CD4-positive, alpha-beta T cell treated with Interleukin-1 beta for 1 hour (primary cell): ENCODE results near the gene APBB1IP.
"Not testable (repeated sequence)": the region's sequence is repeated elsewhere in the genome, so short reads cannot be mapped to it uniquely, and the experiment has no call there.

Experiments used
- DNase-seq, 2 donors: peaks; one replicate each; pipeline ENCODE4 v3.0.0-alpha.2; 2020 to 2022

The APBB1IP gene

DNA sequence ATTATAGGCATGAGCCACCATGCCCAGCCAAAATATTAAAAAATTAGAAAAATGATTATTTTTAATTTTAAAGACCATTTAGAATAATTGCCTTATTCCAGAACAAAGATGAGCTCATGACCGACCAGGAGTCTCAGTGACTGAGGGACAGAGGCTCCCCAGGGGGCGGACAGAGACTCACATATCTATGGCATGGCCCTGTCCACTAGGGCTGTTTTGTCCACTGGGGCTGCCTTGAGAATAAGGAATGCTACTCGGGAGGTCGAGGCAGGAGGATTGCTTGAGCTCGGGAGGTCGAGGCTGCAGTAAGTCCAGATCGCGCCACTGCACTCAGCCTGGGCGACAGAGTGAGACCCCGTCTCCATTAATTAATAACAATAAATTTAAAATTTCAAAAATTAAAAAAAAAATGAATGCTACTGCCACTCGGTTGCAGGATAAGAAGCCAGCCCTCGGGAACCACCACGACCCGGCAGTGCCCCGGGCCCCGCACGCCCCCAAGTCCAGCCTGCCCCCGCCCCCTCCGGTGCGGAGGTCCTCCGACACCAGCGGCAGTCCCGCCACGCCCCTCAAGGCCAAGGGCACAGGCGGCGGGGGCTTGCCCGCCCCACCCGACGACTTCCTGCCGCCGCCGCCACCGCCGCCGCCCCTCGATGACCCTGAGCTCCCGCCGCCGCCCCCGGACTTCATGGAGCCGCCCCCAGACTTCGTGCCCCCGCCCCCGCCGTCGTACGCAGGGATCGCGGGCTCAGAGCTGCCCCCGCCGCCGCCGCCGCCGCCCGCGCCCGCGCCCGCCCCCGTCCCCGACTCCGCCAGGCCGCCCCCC, 128.6 kb downstream of the APBB1IP start:
- no peak for DNase-seq

DNA sequence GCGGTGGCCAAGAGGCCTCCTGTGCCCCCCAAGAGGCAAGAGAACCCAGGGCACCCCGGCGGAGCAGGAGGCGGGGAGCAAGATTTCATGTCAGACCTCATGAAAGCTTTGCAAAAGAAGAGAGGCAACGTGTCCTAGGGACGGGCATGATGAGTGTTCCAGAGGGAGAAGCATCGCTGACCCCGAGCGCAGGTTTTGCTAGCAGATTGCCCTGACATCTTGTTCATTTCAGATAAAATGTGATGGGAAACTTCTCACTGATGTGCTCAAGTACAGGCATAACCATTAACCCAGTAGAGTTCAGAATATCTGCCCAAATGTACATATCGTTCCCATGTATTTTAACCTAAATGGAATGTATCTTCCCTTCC, 129.2 kb downstream of the APBB1IP start:
- no peak for DNase-seq

DNA sequence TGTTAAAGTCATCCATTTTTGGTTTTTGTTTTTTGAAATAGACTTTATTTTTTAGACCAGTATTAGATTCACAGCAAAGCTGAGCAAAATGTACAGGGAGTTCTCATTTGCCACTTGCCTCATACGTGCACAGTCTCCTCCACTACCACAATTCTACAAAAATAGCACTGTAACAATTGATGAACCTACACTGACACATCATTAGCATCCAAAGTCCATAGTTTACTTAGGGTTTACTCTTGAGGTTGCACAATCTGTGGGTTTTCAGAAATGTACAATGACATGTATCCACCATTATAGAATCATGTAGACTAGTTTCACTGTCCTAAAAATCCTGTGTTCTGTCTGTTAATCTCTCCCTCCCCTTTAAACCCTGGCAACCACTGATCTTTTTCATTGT, 133.5 kb downstream of the APBB1IP start:
- no peak for DNase-seq

DNA sequence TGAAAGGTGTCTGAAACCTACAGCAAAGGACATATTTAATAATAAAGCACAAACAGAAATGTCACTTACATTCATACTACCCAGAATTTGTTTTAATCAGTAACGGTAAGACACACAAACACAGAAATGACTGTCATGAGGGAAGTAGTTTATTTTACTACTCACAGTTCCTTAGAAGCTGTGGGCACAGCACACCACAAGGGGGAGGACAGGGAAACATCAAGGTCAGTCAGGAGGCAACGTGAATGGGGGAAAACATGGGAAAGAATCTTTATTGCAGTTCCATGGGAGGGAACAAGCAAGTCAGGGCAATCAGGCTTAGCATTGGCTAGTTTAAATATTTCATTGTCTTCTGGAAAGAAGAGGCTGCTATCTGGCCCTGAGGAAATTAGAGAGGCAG, 135.5 kb downstream of the APBB1IP start:
- DNase-seq = no peak

DNA sequence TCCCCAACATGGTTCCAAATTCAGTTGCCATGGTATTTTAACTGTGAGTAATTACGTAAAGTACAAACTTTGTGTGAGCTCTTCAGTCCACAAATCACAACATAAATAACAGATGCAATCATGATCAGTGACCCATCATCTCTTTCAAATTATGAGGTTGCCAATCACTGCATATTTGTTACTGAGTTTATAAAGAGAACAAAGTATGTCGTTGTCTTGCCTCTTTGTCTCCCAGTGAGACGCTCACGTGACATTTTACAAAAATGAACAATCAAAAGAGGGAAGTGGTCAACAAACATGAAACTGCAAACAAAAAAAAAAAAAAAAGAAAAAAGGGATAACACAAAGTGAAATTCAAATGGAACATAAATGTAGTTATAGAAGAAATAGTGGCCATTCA, 136.6 kb downstream of the APBB1IP start:
- DNase-seq = no peak

DNA sequence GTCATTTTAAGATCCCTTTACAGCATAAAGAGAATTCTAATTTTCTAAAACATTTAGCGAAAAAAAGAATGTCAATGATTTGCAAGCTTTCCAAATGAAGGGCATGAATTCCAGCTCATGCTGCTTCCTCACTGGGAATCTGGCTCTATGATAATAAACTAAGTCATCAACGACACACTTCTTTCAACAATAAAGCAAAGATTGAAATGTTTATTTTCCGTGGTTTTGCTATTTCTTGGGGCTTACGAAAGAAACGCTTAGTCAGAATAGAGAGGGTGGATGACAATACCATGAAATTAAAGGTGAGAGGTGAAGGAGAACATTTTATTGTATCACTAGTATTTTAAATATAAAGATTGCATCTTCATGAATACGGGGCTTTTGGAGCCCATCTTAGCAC, 140.2 kb downstream of the APBB1IP start:
- not testable (repeated sequence) for DNase-seq

DNA sequence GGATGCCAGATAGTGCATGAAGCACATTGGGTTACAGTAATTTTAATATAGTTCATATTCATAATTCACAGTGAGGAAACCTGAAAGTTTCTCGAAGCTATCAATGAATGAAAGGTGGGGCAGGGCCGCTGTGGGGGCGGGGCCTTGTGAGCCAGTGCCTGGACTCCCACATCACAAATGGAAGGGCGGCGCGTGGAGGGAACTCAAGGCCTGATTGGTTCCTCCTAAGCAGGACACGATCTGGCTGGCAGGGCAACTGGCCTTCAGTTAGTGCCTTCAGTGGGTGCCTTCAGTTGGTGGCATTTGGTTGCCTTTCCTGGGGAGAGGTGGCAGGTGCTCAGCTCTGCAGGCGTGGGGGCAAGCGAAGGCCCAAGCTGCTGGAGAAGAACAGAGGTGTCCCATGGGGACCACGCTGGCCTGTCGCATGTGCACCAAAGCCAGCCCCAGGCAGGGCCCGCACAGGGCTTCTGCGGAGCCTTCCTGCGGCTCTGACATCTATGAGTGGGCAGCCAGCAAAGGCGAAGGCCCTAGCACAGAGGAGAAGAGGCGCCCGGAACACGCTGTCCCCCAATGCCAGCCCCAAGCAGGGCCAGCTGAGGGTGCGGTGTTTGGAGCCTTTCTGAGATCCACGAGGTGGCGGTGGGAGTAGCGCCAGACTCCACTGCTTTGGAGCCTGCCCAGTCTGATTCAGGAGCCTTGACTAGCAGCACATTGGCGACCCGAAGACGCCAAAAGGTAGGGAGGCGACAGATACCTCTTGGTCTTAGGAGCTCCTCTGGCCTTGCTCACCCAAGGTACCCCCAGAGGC, 141.3 kb downstream of the APBB1IP start:
- no peak for DNase-seq

DNA sequence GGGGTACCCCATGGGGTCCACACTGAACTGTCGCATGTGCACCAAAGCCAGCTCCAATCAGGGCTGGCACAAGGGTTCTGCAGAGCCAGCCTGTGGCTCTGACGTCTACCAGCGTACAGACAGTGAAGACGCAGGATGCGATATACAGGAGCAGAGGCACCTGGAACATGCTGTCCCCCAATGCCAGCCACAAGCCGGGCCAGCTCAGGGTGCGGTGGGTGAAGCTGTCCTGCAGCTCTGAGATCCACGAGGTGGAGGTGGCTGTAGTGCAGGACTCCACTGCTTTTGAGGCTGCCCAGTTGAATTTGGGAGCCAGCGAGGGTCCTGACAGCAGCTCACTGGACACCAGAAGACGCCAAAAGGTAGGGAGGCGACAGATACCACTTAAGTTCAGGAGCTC, 148.1 kb downstream of the APBB1IP start:
- no peak for DNase-seq

DNA sequence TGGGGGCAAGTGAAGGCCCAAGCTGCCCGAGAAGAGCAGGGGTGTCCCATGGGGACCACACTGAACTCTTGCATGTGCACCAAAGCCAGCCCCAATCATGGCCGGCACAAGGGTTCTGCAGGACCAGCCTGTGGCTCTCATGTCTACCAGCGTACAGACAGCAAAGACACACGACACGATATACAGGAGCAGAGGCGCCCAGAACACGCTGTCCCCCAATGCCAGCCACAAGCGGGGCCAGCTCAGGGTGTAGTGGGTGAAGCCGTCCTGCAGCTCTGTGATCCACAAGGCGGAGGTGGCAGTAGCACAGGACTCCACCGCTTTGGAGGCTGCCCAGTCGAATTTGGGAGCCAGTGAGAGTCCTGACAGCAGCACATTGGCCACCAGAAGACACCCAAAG, 150.5 kb downstream of the APBB1IP start:
- no peak for DNase-seq

DNA sequence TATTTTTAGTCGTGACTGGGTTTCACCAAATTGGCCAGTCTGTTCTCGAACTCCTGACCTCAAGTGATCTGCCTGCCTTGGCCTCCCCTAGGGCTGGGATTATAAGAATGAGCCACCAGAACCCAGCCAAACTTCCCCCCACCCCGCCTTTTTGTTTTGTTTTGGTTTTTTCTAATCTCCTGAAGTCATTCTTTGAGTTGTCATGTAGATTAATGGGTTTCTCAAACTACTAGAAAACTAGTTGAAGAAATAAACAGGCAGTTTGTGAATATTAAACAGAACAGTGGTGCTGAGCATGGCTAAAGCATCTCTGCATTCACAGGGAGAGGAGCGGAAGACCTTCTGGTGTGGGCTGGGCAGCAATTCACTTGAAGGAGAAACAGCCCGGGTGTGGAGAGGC, 151.7 kb downstream of the APBB1IP start:
- not testable (repeated sequence) for DNase-seq

DNA sequence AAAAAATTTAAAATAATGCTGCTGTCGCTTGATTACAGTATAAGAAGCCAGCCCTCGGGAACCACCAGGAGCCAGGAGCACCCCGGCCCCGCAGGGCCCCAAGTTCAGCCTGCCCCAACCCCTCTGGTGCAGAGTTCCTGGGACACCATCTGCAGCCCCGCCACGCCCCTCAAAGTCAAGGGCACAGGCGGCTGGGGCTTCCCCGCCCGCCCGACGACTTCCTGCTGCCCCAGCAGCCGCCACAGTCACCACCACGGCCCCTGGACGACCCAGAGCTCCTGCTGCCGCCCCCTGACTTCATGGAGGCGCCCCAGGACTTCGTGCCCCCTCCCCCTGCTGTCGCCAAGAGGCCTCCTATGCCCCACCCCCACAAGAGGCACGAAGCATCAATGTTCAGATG, 155.8 kb downstream of the APBB1IP start:
- DNase-seq = no peak

DNA sequence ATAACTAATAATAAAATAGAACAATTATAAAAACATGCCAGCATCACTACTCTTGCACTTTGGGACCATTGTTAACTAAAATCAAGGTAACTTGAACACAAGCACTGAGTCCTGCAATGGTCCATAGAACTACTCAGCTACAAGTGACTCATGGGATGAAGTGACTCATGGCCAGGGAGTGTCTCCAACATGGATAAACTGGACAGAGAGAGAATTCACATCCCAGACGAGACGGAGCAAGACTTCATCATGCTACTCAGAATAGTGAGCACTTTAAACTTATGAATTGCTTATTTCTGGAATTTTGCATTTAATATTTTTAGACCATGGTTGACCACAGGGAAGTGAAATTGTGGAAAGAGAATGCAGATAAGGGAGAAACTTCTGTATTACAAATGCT, 165.1 kb downstream of the APBB1IP start:
- not testable (repeated sequence) for DNase-seq

DNA sequence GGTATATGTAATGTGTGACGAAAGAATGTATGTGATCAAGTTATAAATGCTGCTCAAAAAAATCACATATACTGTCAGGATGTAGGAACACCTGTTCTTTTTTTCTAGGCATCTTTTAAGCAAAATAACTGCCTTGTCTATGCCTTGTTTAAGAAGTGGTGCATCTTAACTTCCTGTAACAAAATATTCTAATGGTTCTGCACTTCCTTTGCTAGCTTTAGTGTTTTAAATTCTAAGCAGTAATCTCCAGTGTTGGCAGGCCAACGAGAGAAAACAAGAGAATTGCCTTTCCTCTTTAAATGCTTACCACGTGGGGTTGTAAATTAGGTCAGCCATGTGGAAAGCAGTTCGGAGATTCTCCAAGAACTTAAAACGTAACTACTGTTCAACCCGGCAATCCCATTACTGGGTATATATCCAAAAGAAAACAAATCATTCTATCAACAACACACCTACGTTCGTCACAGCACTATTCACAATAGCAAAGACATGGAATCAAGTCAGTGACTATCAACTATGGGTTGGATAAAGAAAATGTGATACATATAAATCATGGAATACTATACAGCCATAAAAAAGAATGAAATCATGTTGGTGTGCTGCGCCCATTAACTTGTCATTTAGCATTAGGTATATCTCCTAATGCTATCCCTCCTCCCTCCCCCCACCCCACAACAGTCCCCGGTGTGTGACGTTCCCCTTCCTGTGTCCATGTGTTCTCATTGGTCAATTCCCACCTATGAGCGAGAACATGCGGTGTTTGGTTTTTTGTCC, 166.4 kb downstream of the APBB1IP start:
- not testable (repeated sequence) for DNase-seq

DNA sequence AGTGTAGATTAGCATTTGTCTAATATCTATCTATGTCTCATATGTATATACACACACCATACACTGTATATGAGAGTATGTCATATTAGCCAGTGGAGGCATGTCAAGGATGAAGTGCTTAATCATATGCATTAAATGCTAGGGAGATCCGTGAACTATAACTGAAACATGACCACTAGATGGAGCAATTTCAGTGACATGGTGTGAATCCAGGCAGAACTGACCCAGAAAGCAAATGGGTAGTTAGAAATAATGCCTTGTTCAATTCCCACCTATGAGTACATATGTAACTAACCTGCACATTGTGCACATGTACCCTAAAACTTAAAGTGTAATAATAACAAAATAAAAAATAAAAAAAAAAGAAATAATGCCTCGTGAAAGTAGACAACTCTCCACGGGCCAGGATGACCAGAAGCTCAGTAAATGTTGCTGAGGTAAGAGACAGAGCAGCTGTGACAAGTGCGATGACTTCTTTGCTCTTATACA, 168.3 kb downstream of the APBB1IP start:
- DNase-seq = peak in 1 of 2 donors; percentile 44

DNA sequence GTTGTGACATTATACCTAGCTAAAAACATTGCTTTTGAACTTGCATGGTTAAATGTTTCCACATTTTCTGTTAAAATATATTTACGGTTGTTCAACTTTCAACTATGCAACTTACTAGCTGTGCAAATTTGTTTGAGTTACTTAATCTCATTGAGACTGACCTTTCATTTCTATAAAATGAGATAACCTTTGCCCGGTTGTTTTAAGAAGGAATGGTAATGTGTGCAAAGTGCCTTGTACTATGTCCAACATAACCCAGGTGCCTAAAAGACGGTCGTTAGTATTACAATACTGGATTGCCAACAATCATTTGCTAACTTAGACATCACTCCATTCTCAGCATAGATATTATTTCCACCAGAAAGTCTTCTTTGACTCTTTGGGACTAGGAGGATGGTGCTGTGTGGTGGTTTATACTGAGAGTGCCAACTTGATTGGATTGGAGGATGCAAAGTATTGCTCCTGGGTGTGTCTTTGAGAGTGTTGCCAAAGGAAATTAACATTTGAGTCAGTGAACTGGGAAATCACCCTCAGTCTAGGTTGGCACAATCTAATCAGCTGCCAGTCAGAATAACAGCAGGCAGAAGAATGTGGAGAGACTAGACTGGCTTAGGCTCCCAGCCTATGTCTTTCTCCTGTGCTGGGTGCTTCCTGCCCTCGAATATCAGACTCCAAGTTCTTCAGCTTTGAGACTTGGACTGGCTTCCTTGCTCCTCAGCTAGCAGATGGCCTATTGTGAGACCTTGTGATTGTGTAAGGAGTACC, 174.2 kb downstream of the APBB1IP start:
- DNase-seq = no peak
